ENCODE results near the gene UCP2.

- TF ChIP-seq, protein P1, sequence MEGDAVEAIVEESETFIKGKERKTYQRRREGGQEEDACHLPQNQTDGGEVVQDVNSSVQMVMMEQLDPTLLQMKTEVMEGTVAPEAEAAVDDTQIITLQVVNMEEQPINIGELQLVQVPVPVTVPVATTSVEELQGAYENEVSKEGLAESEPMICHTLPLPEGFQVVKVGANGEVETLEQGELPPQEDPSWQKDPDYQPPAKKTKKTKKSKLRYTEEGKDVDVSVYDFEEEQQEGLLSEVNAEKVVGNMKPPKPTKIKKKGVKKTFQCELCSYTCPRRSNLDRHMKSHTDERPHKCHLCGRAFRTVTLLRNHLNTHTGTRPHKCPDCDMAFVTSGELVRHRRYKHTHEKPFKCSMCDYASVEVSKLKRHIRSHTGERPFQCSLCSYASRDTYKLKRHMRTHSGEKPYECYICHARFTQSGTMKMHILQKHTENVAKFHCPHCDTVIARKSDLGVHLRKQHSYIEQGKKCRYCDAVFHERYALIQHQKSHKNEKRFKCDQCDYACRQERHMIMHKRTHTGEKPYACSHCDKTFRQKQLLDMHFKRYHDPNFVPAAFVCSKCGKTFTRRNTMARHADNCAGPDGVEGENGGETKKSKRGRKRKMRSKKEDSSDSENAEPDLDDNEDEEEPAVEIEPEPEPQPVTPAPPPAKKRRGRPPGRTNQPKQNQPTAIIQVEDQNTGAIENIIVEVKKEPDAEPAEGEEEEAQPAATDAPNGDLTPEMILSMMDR (IDR thresholded peaks at IDR 0.05; ENCODE audit: extremely low read depth in 1 of 2, insufficient read depth in 1 of 2, low read depth in 1 of 2, low read length in 2 of 2), result no peak
- no peak for TF ChIP-seq GATA2 (IDR thresholded peaks at IDR 0.05; ENCODE audit: insufficient read depth, insufficient read length, low read depth, low read length)
- no peak for TF ChIP-seq EZH2 (IDR thresholded peaks at IDR 0.05; ENCODE audit: borderline replicate concordance, low read depth, low read length, severe bottlenecking)
These were observed 35.0 kb upstream of the UCP2 start for GRCh38 chr11:74017631-74018030.
